IMR-90 (cell line): ENCODE measurements around the gene CDH23. TPM values are rescaled to one million over a fixed set of nuclear protein-coding genes. Genes with fewer than 3 reads are reported as not detected.

Experiments
- ATAC-seq: fragments of 200-7000 bp; cut with Tn5 transposase; 2 replicates; pipeline ENCODE4 v1.9.1; 2020; ENCODE audit warnings: low read depth, mild to moderate bottlenecking, moderate library complexity
- BruUV-seq: library from RNA; stranded (reverse); fragments of 400-500 nt; replicated peaks from 2 replicates; lab custom pipeline; 2021; lab: Mats Ljungman, UMichigan
- CTCF ChIA-PET: fragments of 300-600 bp; formaldehyde crosslinking; extraction: SDS; loops from one replicate; lab custom pipeline; 2021; ENCODE audit warnings: antibody characterized with exemption; lab: Yijun Ruan, JAX
- POLR2A ChIA-PET: fragments of 300-600 bp; sonication (Branson Sonifier 250); formaldehyde crosslinking; loops from one replicate; lab custom pipeline; 2022; ENCODE audit warnings: antibody characterized with exemption; ENCODE audit not compliant: unreplicated experiment; lab: Charles Lee
- DNase-seq: peaks from one replicate; pipeline ENCODE4 v3.0.0; 2013
- H2AFZ ChIP-seq: replicated peaks from 2 replicates; pipeline ENCODE3; 2013; ENCODE audit warnings: low read length, mild to moderate bottlenecking; ENCODE audit not compliant: poor library complexity
- H2AK5ac ChIP-seq: 2 replicates; pipeline ENCODE4 v1.6.1; 2013; ENCODE audit warnings: low read depth, low read length, inconsistent platforms
- H2AK9ac ChIP-seq: replicated peaks from 2 replicates; pipeline ENCODE3; 2013; ENCODE audit warnings: mild to moderate bottlenecking, low read depth, low read length, moderate library complexity; ENCODE audit not compliant: poor library complexity
- H2BK120ac ChIP-seq: 2 replicates; pipeline ENCODE4 v1.6.1; 2013; ENCODE audit warnings: low read depth, low read length, inconsistent platforms
- H2BK15ac ChIP-seq: 3 replicates; pipeline ENCODE4 v1.6.1; 2013; ENCODE audit warnings: low read depth, low read length, inconsistent platforms
- H2BK20ac ChIP-seq: 2 replicates; pipeline ENCODE4 v1.6.1; 2013; ENCODE audit warnings: low read depth, mild to moderate bottlenecking, inconsistent platforms, low read length, moderate library complexity
- H2BK5ac ChIP-seq: 2 replicates; pipeline ENCODE4 v1.6.1; 2013; ENCODE audit warnings: mild to moderate bottlenecking, low read depth, low read length, inconsistent platforms; ENCODE audit not compliant: poor library complexity, severe bottlenecking
- H3K14ac ChIP-seq: replicated peaks from 2 replicates; pipeline ENCODE4 v1.6.1; 2013; ENCODE audit warnings: low read depth, low read length, inconsistent platforms
- H3K18ac ChIP-seq: 2 replicates; pipeline ENCODE4 v1.6.1; 2013; ENCODE audit warnings: low read depth, low read length, control low read depth
- H3K23ac ChIP-seq: 2 replicates; pipeline ENCODE4 v1.6.1; 2013; ENCODE audit warnings: low read depth, low read length, inconsistent platforms
- H3K27ac ChIP-seq: 2 replicates; pipeline ENCODE4 v1.5.1; 2013; ENCODE audit warnings: mild to moderate bottlenecking, control low read depth, low read length; ENCODE audit not compliant: insufficient read depth
- H3K27me3 ChIP-seq: 2 replicates; pipeline ENCODE4 v1.6.1; 2013; ENCODE audit warnings: low read length; ENCODE audit not compliant: control insufficient read depth, insufficient read depth
- H3K36me3 ChIP-seq: 2 replicates; pipeline ENCODE4 v1.6.1; 2013; ENCODE audit warnings: low read length, mixed read lengths; ENCODE audit not compliant: control insufficient read depth, insufficient read depth
- H3K4ac ChIP-seq: 2 replicates; pipeline ENCODE4 v1.6.1; 2013; ENCODE audit warnings: low read depth, low read length, inconsistent platforms
- H3K4me1 ChIP-seq: 2 replicates; pipeline ENCODE4 v1.6.1; 2013; ENCODE audit warnings: low read length, mixed read lengths; ENCODE audit not compliant: control insufficient read depth, insufficient read depth
- H3K4me2 ChIP-seq: 2 replicates; pipeline ENCODE4 v1.6.1; 2013; ENCODE audit warnings: low read depth, mild to moderate bottlenecking, control low read depth, low read length, moderate library complexity
- H3K4me3 ChIP-seq: 2 replicates; pipeline ENCODE4 v1.5.1; 2013; ENCODE audit warnings: low read depth, mild to moderate bottlenecking, control low read depth, low read length, moderate library complexity; ENCODE audit not compliant: insufficient read depth
- H3K56ac ChIP-seq: 2 replicates; pipeline ENCODE4 v1.6.1; 2013; ENCODE audit warnings: low read length, inconsistent platforms; ENCODE audit not compliant: insufficient read depth; ENCODE audit errors: extremely low read depth
- H3K79me1 ChIP-seq, 2 experiments: 2 replicates each; pipeline ENCODE4 v1.6.1; 2013; ENCODE audit warnings: low read length in 2 of 2, inconsistent platforms in 1 of 2, low read depth in 1 of 2
- H3K9ac ChIP-seq: 2 replicates; pipeline ENCODE4 v1.6.1; 2013; ENCODE audit warnings: low read depth, low read length, control low read depth
- H3K9me1 ChIP-seq: 2 replicates; pipeline ENCODE4 v1.6.1; 2013; ENCODE audit warnings: low read length, inconsistent platforms; ENCODE audit not compliant: insufficient read depth
- H3K9me3 ChIP-seq: 2 replicates; pipeline ENCODE4 v1.6.1; 2013; ENCODE audit warnings: low read length; ENCODE audit not compliant: control insufficient read depth, insufficient read depth
- H4K20me1 ChIP-seq: 2 replicates; pipeline ENCODE4 v1.6.1; 2013; ENCODE audit warnings: low read length, inconsistent platforms; ENCODE audit not compliant: insufficient read depth
- H4K5ac ChIP-seq: 2 replicates; pipeline ENCODE4 v1.6.1; 2013; ENCODE audit warnings: mild to moderate bottlenecking, low read depth, low read length, control low read depth
- H4K8ac ChIP-seq, 2 experiments: 2 replicates each; pipeline ENCODE4 v1.6.1; 2013; ENCODE audit warnings: low read depth in 2 of 2, low read length in 2 of 2, control low read depth in 1 of 2, inconsistent platforms in 1 of 2
- H4K91ac ChIP-seq: 2 replicates; pipeline ENCODE4 v1.6.1; 2013; ENCODE audit warnings: low read depth, low read length, inconsistent platforms; ENCODE audit not compliant: insufficient read depth
- BHLHE40 ChIP-seq: fragments of 150-350 bp; IDR thresholded peaks from 2 replicates; pipeline ENCODE4 v1.6.1; 2016; ENCODE audit warnings: mild to moderate bottlenecking, low read depth, low read length
- CEBPB ChIP-seq: IDR thresholded peaks from 2 replicates; pipeline ENCODE4 v1.6.1; 2012; ENCODE audit warnings: low read depth, low read length, improper control_type of control experiment
- FOS ChIP-seq: fragments of 150-350 bp; IDR thresholded peaks from 2 replicates; pipeline ENCODE4 v1.6.1; 2016; ENCODE audit warnings: low read depth, low read length
- MAZ ChIP-seq: IDR thresholded peaks from 2 replicates; pipeline ENCODE4 v1.6.1; 2012; ENCODE audit warnings: low read depth, mild to moderate bottlenecking, low read length, improper control_type of control experiment, moderate library complexity, borderline replicate concordance
- MXI1 ChIP-seq: IDR thresholded peaks from 2 replicates; pipeline ENCODE4 v1.6.1; 2012; ENCODE audit warnings: low read depth, mild to moderate bottlenecking, low read length, moderate library complexity, borderline replicate concordance
- NFE2L2 ChIP-seq: fragments of 150-350 bp; IDR thresholded peaks from 2 replicates; pipeline ENCODE4 v1.6.1; 2016; ENCODE audit warnings: low read depth, mild to moderate bottlenecking, low read length
- RCOR1 ChIP-seq: IDR thresholded peaks from 2 replicates; pipeline ENCODE4 v1.6.1; 2012; ENCODE audit warnings: mild to moderate bottlenecking, low read length, improper control_type of control experiment; ENCODE audit not compliant: insufficient replicate concordance
- RFX5 ChIP-seq: IDR thresholded peaks from 2 replicates; pipeline ENCODE4 v1.8.0; 2012; ENCODE audit warnings: low read depth, mild to moderate bottlenecking, low read length, moderate library complexity
- SMC3 ChIP-seq: fragments of 150-350 bp; IDR thresholded peaks from 2 replicates; pipeline ENCODE4 v1.6.1; 2016; ENCODE audit warnings: low read depth, mild to moderate bottlenecking, antibody characterized with exemption, low read length, moderate library complexity
- USF2 ChIP-seq: fragments of 150-350 bp; IDR thresholded peaks from 2 replicates; pipeline ENCODE4 v1.6.1; 2017; ENCODE audit warnings: mild to moderate bottlenecking, antibody characterized with exemption, low read length, low read depth
- WGBS, 2 experiments: methylation state at CpG; one replicate each; pipeline versions ENCODE4 v1.1.5 to v1.1.7; 2013; ENCODE audit warnings: missing lambda C conversion rate in 2 of 2; ENCODE audit not compliant: insufficient read length in 1 of 2; ENCODE audit errors: extremely low coverage in 2 of 2; 5-methylcytosine and 5-hydroxymethylcytosine counted together
- dilution Hi-C: fragments of 300-500 bp; cut with HindIII; formaldehyde crosslinking; loops from one replicate; pipeline ENCODE4 v1.14.3; 2018; ENCODE audit warnings: low sequenced_read_pairs; ENCODE audit not compliant: unreplicated experiment
- in situ Hi-C: fragments of 300-500 bp; cut with MboI; formaldehyde crosslinking; loops from 3 replicates; pipeline ENCODE4 v1.14.3; 2019; ENCODE audit warnings: low sequenced_read_pairs, inconsistent platforms, mixed read lengths
- intact Hi-C: fragments of 100-400 bp; cut with micrococcal nuclease; formaldehyde crosslinking; loops from 2 replicates; pipeline ENCODE4 v1.10.0; 2022
- polyA plus RNA-seq, 3 experiments: library from polyadenylated mRNA; depleted of rRNA; stranded (reverse); fragments of >200 nt; gene quantifications; 2 replicates each; pipeline ENCODE4 v1.2.3, GENCODE V29; 2012; ENCODE audit warnings: low replicate concordance in 1 of 3
- total RNA-seq: library from RNA; depleted of rRNA; stranded (reverse); fragments of >200 nt; gene quantifications from 2 replicates; pipeline ENCODE4 v1.2.3, GENCODE V29; 2012

Gene CDH23
- total and polyA plus RNA-seq, 2 of the 4 experiments (the other 2 are of a cell fraction): under 0.01 to 0.03 TPM

GRCh38 chr10:71511206-71511605, 114.5 kb downstream of the CDH23 start:
- Histone ChIP-seq H3K56ac (no peak overlapping the region), H4K20me1 (no peaks in the 10 kb centered on the region), H4K8ac (no peak overlapping the region), H3K79me1 (no peaks in the 10 kb centered on the region), H2AK9ac (no peak overlapping the region), H4K91ac (no peak overlapping the region), H2AK5ac (no peak overlapping the region), H3K27me3 (peaks cover 14% of the 10 kb centered on the region), H2BK120ac (no peak overlapping the region), H3K9me1 (no peaks in the 10 kb centered on the region), H3K4ac (no peak overlapping the region), H4K5ac (no peak overlapping the region), H2AFZ (no peak overlapping the region), H2BK20ac (no peak overlapping the region), H3K14ac (no peak overlapping the region), H3K9ac (no peak overlapping the region), H3K27ac (no peak overlapping the region), H3K4me1 (no peaks in the 10 kb centered on the region), H2BK15ac (no peak overlapping the region), H3K4me2 (no peak overlapping the region), H3K4me3 (no peak overlapping the region), H3K23ac (no peak overlapping the region), H3K9me3 (peaks cover 2% of the 10 kb centered on the region; the same call in 1 of the 2 replicates), H3K36me3 (no peaks in the 10 kb centered on the region), H3K18ac (no peak overlapping the region), H2BK5ac (no peak overlapping the region)
- DNase-seq (no peak), ATAC-seq (no peak)
- no peak for TF ChIP-seq RCOR1
- TF ChIP-seq USF2: no peak
- TF ChIP-seq NFE2L2: no peak
- no peak for TF ChIP-seq MXI1
- TF ChIP-seq BHLHE40: no peak
- TF ChIP-seq MAZ: no peak
- TF ChIP-seq SMC3: no peak
- no peak for TF ChIP-seq CEBPB
- TF ChIP-seq FOS: no peak
- no peak for TF ChIP-seq RFX5
- ChIA-PET CTCF (no interaction called here), POLR2A (no interaction called here)
- dilution Hi-C loops (no loop called here), intact Hi-C loops (no loop called here), in situ Hi-C loops (no loop called here)
- WGBS, 2 experiments: no CpG with 5 or more reads among the region's 4 CpGs
- BruUV-seq: no TSS peak
